Left renal cortex interstitium (tissue), 4 donors: Measurements from ENCODE around the gene VWC2L. TPM values are rescaled to one million over a fixed set of nuclear protein-coding genes. Genes with fewer than 3 reads are reported as not detected.

Experiments used
- DNase-seq, 4 donors: peaks; one replicate each; pipeline ENCODE4 v3.0.0-alpha.2; 2013; ENCODE audit warnings: low read depth in 4 of 4, low spot score in 2 of 4, missing footprints in 1 of 4
- polyA plus RNA-seq, 4 donors: library from polyadenylated mRNA; unstranded; fragments of 120-200 nt; gene quantifications; one replicate each; pipeline ENCODE4 v1.2.1, GENCODE V29; 2013; ENCODE audit not compliant: insufficient read length in 4 of 4

The VWC2L gene
- polyA plus RNA-seq, 4 donors, result 0.07 to 0.19 (median 0.08) TPM

GRCh38 chr2:214579035-214579434, 168.2 kb downstream of the VWC2L start:
- DNase-seq, result no peak

GRCh38 chr2:214587442-214587841, 176.6 kb downstream of the VWC2L start:
- no peak for DNase-seq

- DNase-seq, result no peak
These were observed 180.5 kb downstream of the VWC2L start for GRCh38 chr2:214591366-214591765.

GRCh38 chr2:214592011-214592410, 181.2 kb downstream of the VWC2L start:
- DNase-seq, result no peak

GRCh38 chr2:214593727-214594126, 182.9 kb downstream of the VWC2L start:
- DNase-seq, result no peak

GRCh38 chr2:214601852-214602633, 191.2 kb downstream of the VWC2L start:
- DNase-seq, result no peak

- DNase-seq, result no peak
These were observed 194.0 kb downstream of the VWC2L start for GRCh38 chr2:214604861-214605260.

- DNase-seq, result no peak
These were observed 196.2 kb downstream of the VWC2L start for GRCh38 chr2:214607051-214607450.

GRCh38 chr2:214611015-214611414, 200.2 kb downstream of the VWC2L start:
- no peak for DNase-seq

- DNase-seq, result no peak
These were observed 213.4 kb downstream of the VWC2L start for GRCh38 chr2:214624166-214624760.

GRCh38 chr2:214628091-214628490, 217.2 kb downstream of the VWC2L start:
- DNase-seq, result no peak
